Erythroblast (primary cell): ENCODE results near the gene FSIP1.

Experiments
- GATA1 ChIP-seq: IDR thresholded peaks from 2 replicates; pipeline ENCODE4 v1.6.1; 2011; ENCODE audit warnings: low read depth, mild to moderate bottlenecking, control low read depth, low read length, moderate library complexity
- POLR2A ChIP-seq: IDR thresholded peaks from 2 replicates; pipeline ENCODE4 v1.6.1; 2011; ENCODE audit warnings: mild to moderate bottlenecking, low read length

DNA sequence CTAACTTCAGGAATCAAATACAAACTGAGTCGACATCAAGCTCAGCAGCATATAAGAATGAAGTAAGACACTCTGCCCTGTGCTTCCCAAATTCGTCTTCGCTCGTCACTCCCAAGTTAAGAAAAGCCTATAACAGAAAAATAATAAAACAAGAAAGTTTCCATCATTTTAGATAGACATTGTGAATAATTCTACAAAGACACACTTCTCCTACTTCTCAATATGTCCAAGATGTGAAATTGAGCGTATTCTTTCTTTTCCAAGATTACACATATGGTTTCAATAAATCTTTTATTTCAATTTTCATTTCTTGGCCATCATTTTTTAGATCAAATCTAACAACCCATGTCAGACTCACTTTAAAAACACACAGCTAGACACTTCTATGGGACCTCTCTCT is 85.1 kb downstream of the FSIP1 start:
- no peak for TF ChIP-seq POLR2A
- no peak for TF ChIP-seq GATA1
